GM12892 (cell line): ENCODE measurements around the gene RANGRF.

Experiments used
- POLR2A ChIP-seq: IDR thresholded peaks from 2 replicates; pipeline ENCODE4 v1.6.1; 2011; ENCODE audit warnings: low read depth, low read length, control low read depth
- POLR2AphosphoS5 ChIP-seq: IDR thresholded peaks from 2 replicates; pipeline ENCODE4 v1.6.1; 2011; ENCODE audit warnings: low read depth, low read length, control low read depth
- TAF1 ChIP-seq: IDR thresholded peaks from 2 replicates; pipeline ENCODE4 v1.6.1; 2011; ENCODE audit warnings: low read depth, mild to moderate bottlenecking, control low read depth, low read length, borderline replicate concordance

- TF ChIP-seq POLR2AphosphoS5 = no peak
- TF ChIP-seq TAF1 = no peak
- TF ChIP-seq POLR2A = no peak
Observed at GRCh38 chr17:8285270-8286181, 2.9 kb upstream of the RANGRF start.
